Stimulated activated effector memory CD8-positive, alpha-beta T cell treated with anti-CD3 and anti-CD28 coated beads, Interleukin-12 subunit alpha, Interleukin-12 subunit beta, amount 100 ng/mL, for 72 hours (primary cell): ENCODE data around the gene BRWD1.
A peak's percentile ranks its signal among the peaks of the same experiment; 100 is the strongest.

Experiments
- ATAC-seq: fragments of 150-1000 bp; cut with Tn5 transposase; 2 replicates; pipeline ENCODE4 v1.10.0; 2021
- DNase-seq, 2 donors: peaks; one replicate each; pipeline ENCODE4 v3.0.0; 2021 to 2022; ENCODE audit warnings: low spot score in 2 of 2
- H3K27ac Mint-ChIP-seq: one replicate; pipeline ENCODE4 v1.8.0; 2022; ENCODE audit warnings: mild to moderate bottlenecking, mixed read lengths
- H3K36me3 Mint-ChIP-seq: one replicate; pipeline ENCODE4 v1.8.0; 2022; ENCODE audit warnings: mild to moderate bottlenecking, mixed read lengths
- H3K4me1 Mint-ChIP-seq: one replicate; pipeline ENCODE4 v1.8.0; 2022; ENCODE audit warnings: mixed read lengths
- H3K4me3 Mint-ChIP-seq: one replicate; pipeline ENCODE4 v1.8.0; 2022; ENCODE audit warnings: mild to moderate bottlenecking, mixed read lengths
- H3K9me3 Mint-ChIP-seq: one replicate; pipeline ENCODE4 v1.8.0; 2022; ENCODE audit warnings: mixed read lengths

Gene BRWD1

DNA sequence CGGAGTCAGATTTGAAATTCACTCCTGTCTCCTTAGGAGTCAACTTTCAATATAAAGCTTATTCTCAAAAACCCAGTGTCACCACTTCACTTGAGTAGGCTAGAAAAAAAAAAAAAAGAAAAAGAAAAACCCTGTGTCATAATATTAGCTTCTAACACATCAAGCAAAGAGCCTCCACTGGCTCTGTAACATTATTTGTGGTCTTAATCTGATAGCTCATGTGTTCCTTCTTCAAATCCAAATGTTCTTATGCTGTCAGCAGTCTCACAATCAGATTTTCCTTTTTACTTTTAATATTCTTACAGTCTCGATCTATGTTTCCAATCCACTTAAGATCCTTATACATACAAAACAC lies 104.1 kb downstream of the BRWD1 start:
- no peak for ATAC-seq
- no peak overlapping the region for H3K4me3 Mint-ChIP-seq
- no peak for DNase-seq
- H3K27ac Mint-ChIP-seq, result no peak overlapping the region
- no peaks in the 10 kb centered on the region for H3K4me1 Mint-ChIP-seq
- no peaks in the 10 kb centered on the region for H3K9me3 Mint-ChIP-seq
- peaks cover 98% of the 10 kb centered on the region for H3K36me3 Mint-ChIP-seq

GRCh38 chr21:39208624-39209333 lies 104.7 kb downstream of the BRWD1 start:
- DNase-seq (no peak), ATAC-seq (no peak)
- H3K4me3 Mint-ChIP-seq, result no peak overlapping the region
- H3K36me3 Mint-ChIP-seq, result peaks cover 98% of the 10 kb centered on the region
- no peak overlapping the region for H3K27ac Mint-ChIP-seq
- H3K4me1 Mint-ChIP-seq, result no peaks in the 10 kb centered on the region
- no peaks in the 10 kb centered on the region for H3K9me3 Mint-ChIP-seq

GRCh38 chr21:39204134-39204533 lies 109.3 kb downstream of the BRWD1 start:
- Mint-ChIP-seq H3K36me3 (peaks cover 100% of the 10 kb centered on the region), H3K4me3 (no peak overlapping the region), H3K9me3 (no peaks in the 10 kb centered on the region), H3K27ac (no peak overlapping the region), H3K4me1 (no peaks in the 10 kb centered on the region)
- no peak for DNase-seq
- ATAC-seq, result no peak

- Mint-ChIP-seq H3K4me1 (peaks cover 25% of the 10 kb centered on the region), H3K27ac (peak overlapping the region; percentile 24), H3K36me3 (peaks cover 95% of the 10 kb centered on the region), H3K9me3 (no peaks in the 10 kb centered on the region), H3K4me3 (no peak overlapping the region)
- ATAC-seq (no peak), DNase-seq (no peak)
These were observed 114.6 kb downstream of the BRWD1 start for GRCh38 chr21:39198800-39199199.

GRCh38 chr21:39197448-39198233 lies 115.8 kb downstream of the BRWD1 start:
- DNase-seq, result no peak
- H3K9me3 Mint-ChIP-seq, result no peaks in the 10 kb centered on the region
- no peak for ATAC-seq
- peaks cover 90% of the 10 kb centered on the region for H3K36me3 Mint-ChIP-seq
- H3K4me3 Mint-ChIP-seq, result no peak overlapping the region
- peaks cover 25% of the 10 kb centered on the region for H3K4me1 Mint-ChIP-seq
- peak overlapping the region; percentile 86 for H3K27ac Mint-ChIP-seq

- H3K4me3 Mint-ChIP-seq, result peak overlapping the region; percentile 40
- DNase-seq (no peak), ATAC-seq (no peak)
- H3K27ac Mint-ChIP-seq, result peak overlapping the region; percentile 86
- H3K36me3 Mint-ChIP-seq, result peaks cover 86% of the 10 kb centered on the region
- no peaks in the 10 kb centered on the region for H3K9me3 Mint-ChIP-seq
- H3K4me1 Mint-ChIP-seq, result peaks cover 25% of the 10 kb centered on the region
These were observed 116.6 kb downstream of the BRWD1 start for GRCh38 chr21:39196838-39197237.

GRCh38 chr21:39196310-39196709 lies 117.1 kb downstream of the BRWD1 start:
- no peaks in the 10 kb centered on the region for H3K9me3 Mint-ChIP-seq
- peaks cover 82% of the 10 kb centered on the region for H3K36me3 Mint-ChIP-seq

GRCh38 chr21:39193380-39193779 lies 120.1 kb downstream of the BRWD1 start:
- peaks cover 30% of the 10 kb centered on the region for H3K4me1 Mint-ChIP-seq
- ATAC-seq (no peak), DNase-seq (no peak)
- H3K27ac Mint-ChIP-seq, result no peak overlapping the region
- H3K9me3 Mint-ChIP-seq, result no peaks in the 10 kb centered on the region
- H3K4me3 Mint-ChIP-seq, result no peak overlapping the region
- H3K36me3 Mint-ChIP-seq, result peaks cover 60% of the 10 kb centered on the region

More at GRCh38 chr21:39196310-39196709, 117.1 kb downstream of the BRWD1 start:
- Mint-ChIP-seq H3K4me3 (peak overlapping the region; percentile 40), H3K4me1 (peaks cover 25% of the 10 kb centered on the region), H3K27ac (peak overlapping the region; percentile 86)
- DNase-seq, result no peak
- no peak for ATAC-seq

- Mint-ChIP-seq H3K4me3 (no peak overlapping the region), H3K27ac (no peak overlapping the region), H3K4me1 (peaks cover 17% of the 10 kb centered on the region), H3K9me3 (no peaks in the 10 kb centered on the region), H3K36me3 (peaks cover 27% of the 10 kb centered on the region)
- no peak for DNase-seq
- ATAC-seq, result peak; percentile 93
These were observed 123.4 kb downstream of the BRWD1 start for GRCh38 chr21:39189857-39190604.

DNA sequence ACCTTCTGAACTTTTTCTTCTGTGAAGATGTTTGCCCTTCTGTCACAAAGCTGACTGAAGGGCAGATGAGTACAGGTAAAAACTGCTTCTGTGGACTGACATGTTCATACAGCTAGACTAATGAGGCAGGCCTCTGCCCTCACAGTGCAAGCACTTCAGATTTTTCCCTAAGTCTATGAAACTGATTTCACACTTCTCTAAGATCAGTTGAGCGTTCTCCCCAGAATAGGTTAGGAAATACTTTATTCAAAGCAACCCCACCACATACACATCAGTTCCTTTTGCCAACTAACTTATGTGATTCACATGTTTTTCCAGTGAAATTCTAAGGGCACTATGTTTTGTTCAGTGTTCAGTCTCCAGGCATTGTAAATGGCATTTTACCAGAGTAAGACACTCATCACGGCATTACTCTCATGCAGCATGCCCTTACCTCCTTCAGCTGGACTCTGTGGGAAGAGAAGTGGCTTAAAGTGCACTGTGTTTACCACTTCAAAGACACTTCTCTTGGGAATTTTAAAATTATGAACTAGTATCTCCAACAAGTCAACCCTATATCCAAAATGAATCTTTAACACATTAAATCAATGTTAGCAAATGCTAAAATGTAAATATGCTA lies 124.8 kb downstream of the BRWD1 start:
- H3K9me3 Mint-ChIP-seq, result no peaks in the 10 kb centered on the region
- H3K4me3 Mint-ChIP-seq, result no peak overlapping the region
- H3K27ac Mint-ChIP-seq, result no peak overlapping the region
- H3K36me3 Mint-ChIP-seq, result peaks cover 24% of the 10 kb centered on the region
- DNase-seq (no peak), ATAC-seq (no peak)
- H3K4me1 Mint-ChIP-seq, result peaks cover 20% of the 10 kb centered on the region

DNA sequence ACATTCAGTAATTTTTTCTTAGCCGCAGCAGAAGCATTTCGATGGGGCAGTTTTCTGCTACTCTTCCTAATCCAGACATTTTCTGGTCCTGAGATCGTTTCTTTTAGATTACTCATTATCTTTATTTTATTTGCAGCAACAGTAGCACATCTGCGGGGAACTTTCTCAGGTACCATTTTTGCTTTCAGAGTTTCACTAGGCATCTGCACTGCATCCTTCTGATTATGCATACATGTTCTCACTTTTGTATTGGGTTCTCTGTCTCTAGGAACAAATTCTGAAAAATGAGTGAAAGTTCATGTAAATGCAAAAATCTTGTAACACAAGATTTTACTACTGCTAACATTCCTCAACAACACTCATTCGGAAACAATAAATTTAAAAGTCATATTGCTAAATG lies 126.3 kb downstream of the BRWD1 start:
- ATAC-seq, result no peak
- H3K27ac Mint-ChIP-seq, result no peak overlapping the region
- H3K36me3 Mint-ChIP-seq, result peaks cover 29% of the 10 kb centered on the region
- peaks cover 25% of the 10 kb centered on the region for H3K4me1 Mint-ChIP-seq
- no peaks in the 10 kb centered on the region for H3K9me3 Mint-ChIP-seq
- H3K4me3 Mint-ChIP-seq, result no peak overlapping the region
- DNase-seq, result no peak

- Mint-ChIP-seq H3K4me1 (peaks cover 30% of the 10 kb centered on the region), H3K36me3 (peaks cover 25% of the 10 kb centered on the region), H3K27ac (no peak overlapping the region), H3K4me3 (no peak overlapping the region), H3K9me3 (no peaks in the 10 kb centered on the region)
- ATAC-seq (no peak), DNase-seq (no peak)
These were observed 126.8 kb downstream of the BRWD1 start for GRCh38 chr21:39186676-39187075.

GRCh38 chr21:39185157-39185556 lies 128.3 kb downstream of the BRWD1 start:
- no peak overlapping the region for H3K27ac Mint-ChIP-seq
- DNase-seq (no peak), ATAC-seq (no peak)
- H3K4me1 Mint-ChIP-seq, result peaks cover 40% of the 10 kb centered on the region
- H3K9me3 Mint-ChIP-seq, result no peaks in the 10 kb centered on the region
- no peak overlapping the region for H3K4me3 Mint-ChIP-seq
- peaks cover 25% of the 10 kb centered on the region for H3K36me3 Mint-ChIP-seq

DNA sequence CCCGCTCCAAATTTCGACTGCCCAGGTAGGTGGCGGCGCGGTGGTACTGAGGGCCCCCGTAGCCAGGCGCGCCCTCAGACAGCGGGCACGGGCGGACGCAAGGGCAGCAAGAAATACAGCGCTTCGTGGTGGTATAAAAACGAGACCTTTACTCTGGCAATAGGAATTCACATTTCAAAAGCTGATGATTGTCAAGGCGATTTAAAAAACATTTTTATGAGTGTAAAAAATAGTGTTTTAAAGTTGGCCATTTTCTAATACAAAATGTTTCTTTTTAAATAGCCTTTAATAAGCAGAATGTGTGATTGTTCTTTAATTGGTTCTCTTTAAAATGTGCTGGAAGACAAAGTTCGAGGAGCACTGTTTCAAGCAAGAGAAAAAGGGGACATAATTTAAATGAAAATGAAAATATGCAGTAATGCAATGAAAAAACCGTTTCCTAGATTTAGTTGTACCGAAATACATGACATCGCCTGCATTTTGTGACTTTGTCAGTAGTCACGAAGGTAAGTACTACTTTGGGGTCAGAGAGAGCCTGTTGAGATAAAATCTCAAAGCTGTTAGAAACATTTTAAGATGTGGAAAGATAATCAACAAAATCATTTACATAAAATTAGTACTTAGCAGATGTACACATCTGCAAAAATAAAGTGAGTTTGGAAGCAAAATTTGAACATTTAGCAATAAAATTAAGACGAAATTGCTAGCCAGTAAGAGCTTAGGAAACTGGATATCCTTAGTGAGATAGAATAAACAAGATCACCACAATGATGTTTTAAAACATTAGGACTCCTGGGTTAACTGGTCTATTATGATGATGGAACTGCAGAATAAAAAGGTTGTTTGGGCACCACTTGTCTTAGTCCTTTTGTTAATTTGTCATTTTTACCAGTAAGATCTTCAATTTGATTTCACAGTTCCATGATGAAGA lies 129.1 kb downstream of the BRWD1 start:
- Mint-ChIP-seq H3K27ac (peak overlapping the region; percentile 95), H3K4me1 (peaks cover 41% of the 10 kb centered on the region), H3K4me3 (peak overlapping the region; percentile 90), H3K36me3 (peaks cover 31% of the 10 kb centered on the region), H3K9me3 (no peaks in the 10 kb centered on the region)
- DNase-seq (no peak), ATAC-seq (no peak)
